Right cardiac atrium (tissue), 5 donors: ENCODE results near the gene CSPG4. TPM values are rescaled to one million over a fixed set of nuclear protein-coding genes. Genes with fewer than 3 reads are reported as not detected.
"Not testable (repeated sequence)": the region's sequence is repeated elsewhere in the genome, so short reads cannot be mapped to it uniquely, and the experiment has no call there.

Source experiments
- ATAC-seq, 2 donors: fragments of 200-7000 bp; cut with Tn5 transposase; one replicate each; pipeline versions ENCODE4 v1.8.0 to v1.9.1; 2020; ENCODE audit warnings: moderate library complexity in 2 of 2, mild to moderate bottlenecking in 1 of 2
- DNase-seq, 3 donors: peaks; one replicate each; pipeline ENCODE4 v3.0.0-alpha.2; 2020
- H3K27ac ChIP-seq: one replicate; pipeline ENCODE4 v1.5.1; 2013; ENCODE audit warnings: mild to moderate bottlenecking, low read length, control low read depth, moderate library complexity
- H3K27me3 ChIP-seq: one replicate; pipeline ENCODE4 v1.6.1; 2013; ENCODE audit not compliant: control insufficient read depth, insufficient read depth
- H3K4me1 ChIP-seq: one replicate; pipeline ENCODE4 v1.6.1; 2013; ENCODE audit warnings: low read length; ENCODE audit not compliant: control insufficient read depth, insufficient read depth
- H3K4me3 ChIP-seq: one replicate; pipeline ENCODE4 v1.5.1; 2013; ENCODE audit warnings: low read length, control low read depth
- H3K9me3 ChIP-seq: one replicate; pipeline ENCODE4 v1.6.1; 2013; ENCODE audit warnings: low read length; ENCODE audit not compliant: control insufficient read depth
- WGBS: extraction: QIAGEN DNeasy Blood & Tissue Kit; methylation state at CpG from one replicate; pipeline ENCODE4 v1.1.7; 2013; 5-methylcytosine and 5-hydroxymethylcytosine counted together
- intact Hi-C, 4 donors: fragments of 100-400 bp; cut with DNase I; formaldehyde crosslinking; loops; one replicate each; pipeline versions ENCODE4 v1.11.0 to v1.14.0; 2022 to 2023
- long read RNA-seq, 4 donors: library from polyadenylated mRNA; unstranded; transcript quantifications; one replicate each; pipeline ENCODE4 v2.0.0, GENCODE V29; 2020 to 2021
- polyA plus RNA-seq: library from polyadenylated mRNA; stranded (reverse); fragments of 200-250 nt; gene quantifications from one replicate; pipeline ENCODE4 v1.2.3, GENCODE V29; 2013
- total RNA-seq, 4 donors: library from RNA; stranded (reverse); fragmentation: NEBNext Ultra II Directional; extraction: Animal tissue kit (Norgen Biotek cat#: 25700); gene quantifications; one replicate each; pipeline ENCODE4 v1.2.1, GENCODE V29; 2021
- donor health status: healthy with polysubstance abuse.
- donor health status: DM: no; HTN: yes; CAD: no.
- donor health status: DM: no; HTN: no; CAD: no.
- donor health status: DM: no; HTN: yes; CAD: no; lungs with severe emphysema.
- donor health status: DM: yes; HTN: yes; CAD: no.

CSPG4 gene
- total RNA-seq, result 10 to 100 TPM; 10.1 to 48.9 (median 16.2) TPM
- 11.5 TPM for polyA plus RNA-seq
- long read RNA-seq, donor 1, partial matches to known transcripts, result 37 of 60 reads
- long read RNA-seq, donor 1, other reads (novel, unspliced or antisense), result 23 of 60 reads
- long read RNA-seq, donor 2, partial matches to known transcripts, result 13 of 20 reads
- long read RNA-seq, donor 2, other reads (novel, unspliced or antisense), result 7 of 20 reads
- long read RNA-seq, donor 3, partial matches to known transcripts, result 140 of 250 reads
- long read RNA-seq, donor 3, other reads (novel, unspliced or antisense), result 110 of 250 reads
- long read RNA-seq, donor 4, full-length matches to known transcripts, result 1 of 39 reads
- long read RNA-seq, donor 4, partial matches to known transcripts, result 20 of 39 reads
- long read RNA-seq, donor 4, other reads (novel, unspliced or antisense), result 18 of 39 reads

DNA sequence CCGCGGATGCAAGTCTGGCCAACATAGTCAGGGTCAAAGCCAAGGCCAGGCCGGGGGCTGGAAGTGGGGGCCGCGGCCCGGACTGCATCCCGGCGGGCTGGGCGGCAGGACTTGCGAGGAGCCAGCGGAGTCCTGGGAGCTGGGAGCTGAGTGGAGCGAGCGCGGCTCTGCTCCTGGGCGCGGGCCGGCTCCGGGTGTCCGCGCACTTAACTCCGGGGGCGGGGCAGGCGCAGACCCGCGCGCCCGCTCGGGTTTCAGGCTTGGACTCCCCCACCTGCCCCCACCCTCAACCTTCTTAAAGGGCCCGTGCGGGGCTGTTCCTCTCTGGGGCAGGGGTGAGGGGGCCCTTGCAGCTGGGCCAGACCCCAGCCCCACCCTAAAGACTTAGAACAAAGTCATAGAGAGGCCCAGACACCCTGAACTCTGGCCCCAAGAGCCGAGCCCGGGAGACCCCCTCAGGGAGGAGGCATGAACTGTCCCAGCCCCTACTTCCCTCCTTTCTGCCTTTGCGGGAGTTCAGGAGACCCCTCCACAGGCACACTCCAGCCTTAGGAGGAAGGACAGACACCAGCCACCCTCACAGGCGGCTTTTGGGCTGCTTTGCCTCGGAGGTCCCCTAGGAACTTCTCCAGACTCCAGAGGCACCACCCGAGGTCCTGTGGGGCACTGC, at the start of gene CSPG4:
Gene CSPG4 (minus strand): TSS at position 181 of the 670 bp plus-strand sequence. CDS start 93 bp downstream, at position 88.
- peak within 1 kb of the TSS; percentile 53 for H3K4me3 ChIP-seq
- DNase-seq (peak; percentile 77 to 92 (median 91)), ATAC-seq (peak; percentile 74 to 75)
- H3K9me3 ChIP-seq, result no peaks in the 10 kb centered on the region
- 6% methylated on average over 36 of the region's 36 CpGs for WGBS
- H3K27me3 ChIP-seq, result no peaks in the 10 kb centered on the region
- intact Hi-C loops, result no loop called here
- H3K4me1 ChIP-seq, result peaks cover 8% of the 10 kb centered on the region
- peak within 1 kb of the TSS; percentile 58 for H3K27ac ChIP-seq

DNA sequence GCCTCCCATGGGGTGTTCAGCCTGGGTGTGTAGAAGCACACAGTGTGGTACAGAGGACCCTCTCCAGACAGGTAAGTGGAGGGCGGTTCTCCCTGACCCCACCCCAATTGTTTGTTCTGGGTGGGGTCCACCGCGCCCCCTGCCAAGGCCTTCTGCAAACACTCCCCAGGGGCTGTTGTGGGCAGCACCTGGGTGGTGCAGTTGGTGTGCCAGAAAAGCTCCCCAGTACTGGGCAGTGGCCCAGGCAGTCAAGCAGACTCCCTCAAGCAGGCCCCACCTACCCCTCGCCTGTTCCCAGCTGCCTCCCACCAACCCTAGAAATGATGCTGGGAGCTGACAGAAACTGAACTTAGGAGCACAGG, 49.7 kb upstream of the CSPG4 start:
- 90% methylated on average over 4 of the region's 4 CpGs for WGBS
- H3K27ac ChIP-seq, H3K4me1 ChIP-seq, ATAC-seq, intact Hi-C loops, DNase-seq, H3K4me3 ChIP-seq, H3K9me3 ChIP-seq, H3K27me3 ChIP-seq: not testable (repeated sequence)

- Histone ChIP-seq H3K27ac (no peak overlapping the region), H3K27me3 (no peaks in the 10 kb centered on the region), H3K9me3 (no peaks in the 10 kb centered on the region), H3K4me1 (no peaks in the 10 kb centered on the region), H3K4me3 (no peak overlapping the region)
- intact Hi-C loops, result no loop called here
- DNase-seq (no peak), ATAC-seq (no peak)
- 94% methylated on average over 10 of the region's 10 CpGs for WGBS
Measured at GRCh38 chr15:75761446-75762356, 49.1 kb upstream of the CSPG4 start.

DNA sequence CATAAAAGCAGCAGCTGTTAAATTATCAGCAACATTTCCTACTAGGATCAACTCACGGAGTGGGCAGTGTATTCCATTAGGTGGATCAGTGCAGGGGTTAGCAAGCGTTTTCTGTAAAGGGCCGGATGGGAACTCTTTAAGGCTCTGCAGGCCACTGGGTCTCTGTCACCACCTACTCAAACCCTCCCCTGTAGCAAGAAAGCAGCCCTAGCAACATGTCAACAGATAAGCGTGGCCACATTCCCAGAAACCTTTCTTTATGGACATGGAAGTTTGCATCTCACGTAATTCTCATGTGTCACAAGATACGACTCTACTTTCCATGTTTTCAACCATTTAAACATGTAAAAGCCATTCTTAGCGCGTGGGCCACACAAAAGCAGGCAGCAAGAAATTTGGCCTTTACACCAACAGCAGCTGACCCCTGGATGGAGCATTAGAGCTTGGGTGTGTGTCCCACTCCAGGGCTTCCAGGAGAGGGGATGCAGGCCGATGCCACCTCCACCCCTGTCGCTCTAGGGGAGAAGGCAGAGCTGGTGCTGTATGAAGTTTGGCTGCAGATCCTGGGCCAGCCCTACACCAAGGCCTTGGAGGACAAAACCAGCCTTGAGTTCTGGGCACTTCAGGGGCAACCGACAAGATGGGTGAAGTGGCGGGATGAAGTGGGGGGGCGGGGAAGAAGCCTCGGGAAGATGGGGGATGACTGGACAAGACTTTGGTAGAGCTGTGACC, 48.2 kb upstream of the CSPG4 start:
- 70% methylated on average over 14 of the region's 14 CpGs for WGBS
- H3K4me3 ChIP-seq, result no peak overlapping the region
- ATAC-seq (no peak), DNase-seq (no peak)
- no peaks in the 10 kb centered on the region for H3K4me1 ChIP-seq
- H3K9me3 ChIP-seq, result no peaks in the 10 kb centered on the region
- no peak overlapping the region for H3K27ac ChIP-seq
- H3K27me3 ChIP-seq, result no peaks in the 10 kb centered on the region
- intact Hi-C loops, result no loop called here

- H3K4me1 ChIP-seq, H3K9me3 ChIP-seq, ATAC-seq, H3K4me3 ChIP-seq, DNase-seq, intact Hi-C loops, H3K27ac ChIP-seq, H3K27me3 ChIP-seq: not testable (repeated sequence)
- 88% methylated on average over 7 of the region's 7 CpGs for WGBS
Measured at GRCh38 chr15:75760131-75760520, 47.5 kb upstream of the CSPG4 start.

GRCh38 chr15:75759416-75760130, 46.9 kb upstream of the CSPG4 start:
- DNase-seq (no peak), ATAC-seq (no peak)
- H3K27me3 ChIP-seq, result no peaks in the 10 kb centered on the region
- H3K9me3 ChIP-seq, result no peaks in the 10 kb centered on the region
- 82% methylated on average over 2 of the region's 2 CpGs for WGBS
- intact Hi-C loops, result no loop called here
- H3K4me1 ChIP-seq, result no peaks in the 10 kb centered on the region
- H3K27ac ChIP-seq, result no peak overlapping the region
- no peak overlapping the region for H3K4me3 ChIP-seq

DNA sequence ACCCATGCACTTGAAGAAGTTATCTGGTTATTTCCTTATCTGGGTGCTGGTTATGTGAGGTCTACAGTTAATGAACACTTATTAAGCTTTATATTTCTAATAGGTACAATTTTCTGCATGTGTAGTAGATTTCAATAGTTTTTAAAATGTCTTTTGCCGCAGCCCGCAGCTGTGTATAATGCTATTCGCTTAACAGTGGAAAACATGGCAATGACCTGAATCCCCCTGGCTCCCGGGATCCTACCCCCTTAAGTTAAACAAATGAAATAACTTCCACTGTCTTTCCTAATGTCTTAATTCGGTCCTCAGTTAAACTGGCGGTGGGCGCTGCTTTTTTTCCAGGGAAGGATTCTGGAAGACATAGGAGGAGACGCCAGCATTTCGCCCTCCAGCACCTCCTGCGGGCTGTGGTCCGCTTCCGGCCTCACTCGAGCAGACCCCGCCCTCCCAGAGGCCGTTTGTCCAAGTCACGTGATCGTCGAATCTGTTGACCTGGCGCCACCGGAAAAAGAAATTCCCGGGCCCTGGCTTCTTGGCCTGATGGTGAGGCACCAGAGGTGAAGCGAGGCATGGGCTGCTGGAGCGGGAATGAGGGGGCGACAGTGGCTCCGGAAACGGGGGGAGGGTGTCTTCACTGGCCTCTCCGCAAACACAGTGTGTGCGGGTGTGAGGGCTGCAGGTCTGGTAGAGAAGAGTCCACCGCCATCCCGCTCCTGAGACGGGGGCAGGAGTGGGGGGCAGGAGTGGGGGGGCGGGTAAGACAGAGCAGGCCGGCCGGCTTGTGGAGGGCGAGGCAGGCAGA, 45.6 kb upstream of the CSPG4 start:
- H3K27me3 ChIP-seq, result no peaks in the 10 kb centered on the region
- DNase-seq (peak; percentile 90 to 96 (median 95)), ATAC-seq (peak; percentile 96 to 97)
- H3K9me3 ChIP-seq, result no peaks in the 10 kb centered on the region
- WGBS, result 2% methylated on average over 35 of the region's 35 CpGs
- H3K4me1 ChIP-seq, result no peaks in the 10 kb centered on the region
- peak overlapping the region; percentile 43 for H3K4me3 ChIP-seq
- H3K27ac ChIP-seq, result peak overlapping the region; percentile 44
- intact Hi-C loops, result no loop called here

DNA sequence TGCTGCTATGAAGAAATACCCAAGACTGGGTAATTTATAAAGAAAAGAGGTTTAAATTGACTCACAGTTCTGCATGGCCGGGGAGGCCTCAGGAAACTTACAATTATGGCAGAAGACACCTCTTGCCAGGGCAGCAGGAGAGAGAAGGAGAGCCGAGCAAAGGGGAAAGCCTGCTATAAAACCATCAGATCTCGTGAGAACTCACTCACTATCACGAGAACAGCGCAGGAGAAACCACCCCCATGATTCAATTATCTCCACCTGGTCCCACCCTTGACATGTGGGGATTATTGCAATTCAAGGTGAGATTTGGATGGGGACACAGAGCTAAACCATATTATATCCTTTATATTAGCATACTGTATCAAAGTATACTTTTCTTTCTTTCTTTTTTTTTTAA, 42.2 kb upstream of the CSPG4 start:
- DNase-seq, intact Hi-C loops, H3K4me1 ChIP-seq, H3K9me3 ChIP-seq, H3K27ac ChIP-seq, H3K27me3 ChIP-seq, H3K4me3 ChIP-seq, ATAC-seq: not testable (repeated sequence)
- 87% methylated on average over 5 of the region's 5 CpGs for WGBS

DNA sequence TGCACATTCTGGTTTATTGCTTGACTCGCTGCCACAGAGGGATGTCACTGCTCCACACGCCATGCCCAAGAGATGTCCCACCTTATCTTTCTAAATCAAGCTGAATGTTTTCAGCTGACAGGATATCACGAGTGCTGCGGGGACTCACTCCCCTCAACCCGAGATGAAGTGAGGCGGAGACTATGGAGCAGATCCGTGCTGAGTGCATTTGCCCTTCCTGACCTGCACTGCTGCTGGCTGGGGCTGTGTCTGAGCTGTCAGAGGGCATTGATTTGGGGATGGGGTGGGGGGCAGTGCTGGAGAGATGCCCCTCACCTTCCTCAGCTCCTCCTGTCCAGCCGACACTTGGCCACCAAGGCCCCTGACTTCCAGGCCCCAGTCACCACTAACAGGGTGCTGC, 40.5 kb upstream of the CSPG4 start:
- H3K27ac ChIP-seq, result no peak overlapping the region
- ATAC-seq (no peak), DNase-seq (no peak)
- no peaks in the 10 kb centered on the region for H3K27me3 ChIP-seq
- intact Hi-C loops, result no loop called here
- no peaks in the 10 kb centered on the region for H3K4me1 ChIP-seq
- H3K9me3 ChIP-seq, result no peaks in the 10 kb centered on the region
- 70% methylated on average over 8 of the region's 8 CpGs for WGBS
- no peak overlapping the region for H3K4me3 ChIP-seq
